GM19193 (cell line): ENCODE results near the gene BAIAP2L1.

Experiments
- POLR2A ChIP-seq: IDR thresholded peaks from 4 replicates; pipeline ENCODE4 v1.6.1; 2011; ENCODE audit not compliant: insufficient read depth, insufficient read length; ENCODE audit errors: extremely low read depth

BAIAP2L1 gene

DNA sequence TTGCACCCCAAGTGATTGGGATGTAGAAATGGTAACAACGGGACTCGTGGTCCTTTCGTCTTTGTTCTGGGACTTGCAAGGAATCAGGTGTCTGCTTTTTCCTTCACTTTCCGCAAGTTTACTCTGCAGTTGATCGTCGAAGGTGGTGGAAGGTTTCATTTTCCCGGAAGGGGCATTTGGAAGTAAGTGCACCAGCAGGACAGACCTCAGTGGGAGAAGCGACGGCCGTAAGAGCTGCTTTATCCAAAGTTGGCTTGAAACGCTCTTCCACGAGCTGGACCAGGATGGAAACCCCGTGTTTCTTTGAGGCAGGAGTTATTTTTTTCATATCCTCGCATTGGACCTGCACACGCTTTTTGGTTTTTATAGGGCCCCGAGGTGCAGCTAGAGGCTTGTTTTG, 118.2 kb downstream of the BAIAP2L1 start:
- TF ChIP-seq POLR2A: no peak

GRCh38 chr7:98281757-98282606, 118.9 kb downstream of the BAIAP2L1 start:
- TF ChIP-seq POLR2A: peak; percentile 26

DNA sequence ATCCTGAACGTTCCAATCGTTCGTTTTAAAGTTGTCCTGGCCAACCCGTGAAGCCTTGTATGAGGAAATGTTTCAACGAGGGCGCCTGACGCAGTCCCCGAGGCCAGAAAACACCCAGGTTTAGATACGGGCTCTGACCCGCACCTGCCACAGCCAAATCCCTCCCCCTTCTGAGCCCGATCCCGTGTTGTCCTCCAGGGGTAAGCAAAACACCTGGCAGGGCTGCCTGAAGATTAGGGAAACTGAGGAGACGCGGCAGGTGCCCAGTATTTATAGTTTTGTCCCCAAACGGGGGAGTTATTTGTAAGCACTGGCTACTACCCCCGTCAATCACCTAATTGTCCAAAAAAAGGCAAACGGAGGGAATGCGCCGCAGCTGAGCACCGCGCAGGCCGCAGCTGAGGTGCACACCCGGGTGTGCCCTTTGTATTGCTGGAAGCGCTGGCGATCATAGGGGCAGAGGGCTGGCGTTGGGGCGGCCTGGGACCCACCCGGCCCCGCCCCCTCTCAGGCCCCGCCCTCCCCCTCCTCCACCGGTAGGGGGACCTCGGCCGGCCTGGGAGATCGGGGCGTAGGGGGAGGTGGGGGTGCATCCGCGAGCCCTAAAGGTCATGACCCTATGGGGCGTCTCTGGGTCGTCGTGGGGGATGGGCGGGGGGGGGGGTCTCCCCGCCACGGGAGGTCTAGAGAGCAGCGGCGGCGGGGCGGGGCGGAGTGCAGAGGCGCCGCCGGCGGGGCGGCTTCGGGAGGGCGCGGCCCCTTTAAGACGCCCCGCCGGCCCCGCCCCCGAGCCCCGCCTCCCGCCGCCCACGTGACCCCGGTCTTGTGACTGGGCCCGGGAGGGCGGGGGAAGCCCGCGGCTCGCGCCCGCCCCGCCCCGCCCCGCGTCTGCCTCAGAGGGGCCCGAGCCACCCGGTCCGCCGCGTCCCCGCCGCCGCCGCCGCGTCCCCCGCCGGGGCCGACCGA, 119.8 kb downstream of the BAIAP2L1 start, which contains the start of gene BRI3:
TSS of gene BRI3 (plus strand) at position 896 of the 966 bp plus-strand sequence. CDS start 110 bp downstream, outside the sequence.
- peak; percentile 62 for TF ChIP-seq POLR2A

DNA sequence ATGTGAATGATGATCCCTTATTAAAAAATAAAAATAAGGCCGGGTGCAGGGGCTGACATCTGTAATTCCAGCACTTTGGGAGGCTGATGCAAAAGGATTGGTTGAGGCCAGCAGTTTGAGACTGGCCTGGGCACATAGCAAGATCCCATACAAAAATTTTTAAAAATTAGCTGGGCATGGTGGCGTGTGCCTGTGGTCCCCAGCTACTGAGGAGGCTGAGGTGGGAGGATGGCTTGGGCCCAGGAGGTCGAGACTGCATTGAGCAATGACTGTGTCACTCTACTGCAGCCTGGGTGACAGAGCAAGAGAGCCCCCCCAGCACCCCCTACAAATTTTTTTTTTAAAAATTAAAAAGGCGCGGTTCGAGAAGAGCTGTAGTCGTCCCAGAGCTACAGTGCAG, 120.6 kb downstream of the BAIAP2L1 start:
- no peak for TF ChIP-seq POLR2A

GRCh38 chr7:98278936-98279335, 122.0 kb downstream of the BAIAP2L1 start:
- no peak for TF ChIP-seq POLR2A

DNA sequence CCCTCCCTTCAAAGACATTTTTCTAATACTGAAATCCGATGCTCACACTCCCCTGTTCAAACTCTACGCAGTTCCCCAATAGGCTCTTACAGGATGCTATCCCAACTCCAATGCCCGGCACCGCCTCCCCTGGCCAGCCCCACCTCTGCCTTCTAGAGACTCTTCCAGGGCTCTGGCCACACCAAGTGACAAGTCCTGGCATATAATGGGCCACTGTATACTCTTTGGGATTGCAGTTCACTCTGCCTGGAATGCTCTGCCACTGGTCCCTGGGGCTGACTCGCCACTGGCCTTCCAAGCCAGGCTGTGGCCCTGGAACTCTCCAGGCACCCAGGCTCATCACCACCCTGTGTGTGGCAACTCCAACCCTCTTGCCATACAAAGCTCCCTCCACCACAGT, 122.5 kb downstream of the BAIAP2L1 start:
- no peak for TF ChIP-seq POLR2A

DNA sequence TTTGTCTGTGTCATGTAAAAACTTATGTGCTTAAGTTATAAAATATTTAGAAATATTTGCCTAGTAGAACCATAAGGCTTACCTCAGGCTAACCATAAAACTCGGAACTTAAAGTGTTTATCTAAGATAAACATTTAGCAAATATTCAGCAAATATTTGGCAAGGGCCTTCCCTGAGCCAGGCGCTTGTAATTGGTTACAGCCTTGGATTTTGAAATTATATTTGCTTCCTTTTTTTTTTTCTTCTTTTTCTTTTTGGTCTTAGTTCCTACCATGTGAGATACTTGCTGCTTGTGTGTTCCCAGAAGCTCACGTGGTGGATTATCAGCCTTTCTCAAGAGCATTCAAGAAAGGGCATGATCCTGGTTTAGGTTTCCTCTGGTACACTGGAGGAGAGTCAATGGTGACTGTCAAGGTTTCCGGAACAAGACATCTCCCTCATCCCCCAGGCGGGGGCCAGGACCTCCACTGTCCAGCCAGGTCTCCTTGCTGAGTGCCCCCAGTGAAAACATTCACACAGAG, 124.6 kb downstream of the BAIAP2L1 start:
- no peak for TF ChIP-seq POLR2A

DNA sequence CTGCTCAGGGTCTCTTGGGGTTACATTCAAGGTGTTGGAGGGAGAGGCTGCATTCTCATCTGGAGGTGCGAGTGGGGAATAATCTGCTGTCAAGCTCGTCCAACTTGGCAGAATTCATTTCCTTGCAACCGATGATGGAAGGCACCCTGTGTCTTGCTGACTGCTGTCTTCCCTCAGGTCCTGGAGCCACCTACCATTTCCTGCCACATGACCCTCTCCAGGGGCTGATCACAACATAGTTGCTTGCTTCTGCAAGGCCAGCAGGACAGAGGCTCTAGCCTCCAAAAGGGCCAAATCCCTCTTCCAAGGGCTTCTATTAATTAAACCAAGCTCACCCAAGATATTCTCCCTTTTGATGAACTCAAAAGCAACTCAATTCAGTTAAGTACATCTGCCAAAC, 133.6 kb downstream of the BAIAP2L1 start:
- no peak for TF ChIP-seq POLR2A

DNA sequence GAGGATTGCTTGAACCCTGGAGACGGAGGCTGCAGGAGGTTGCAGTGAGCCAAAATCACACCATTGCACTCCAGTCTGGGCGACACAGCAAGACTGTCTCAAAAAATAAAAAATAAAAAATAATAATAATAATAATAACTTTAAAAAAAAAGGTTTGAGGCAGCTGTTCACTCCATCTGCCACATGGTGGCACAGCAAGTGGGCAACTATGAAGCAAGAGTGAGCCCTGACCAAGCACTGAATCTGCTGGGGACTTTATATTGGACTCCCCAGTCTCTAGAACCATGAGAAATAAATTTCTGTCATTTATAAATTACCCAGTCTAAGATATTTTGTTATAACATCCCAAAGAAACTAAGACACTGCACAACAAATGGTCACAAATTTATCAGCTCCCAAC, 134.1 kb downstream of the BAIAP2L1 start:
- no peak for TF ChIP-seq POLR2A

- TF ChIP-seq POLR2A: no peak
Measured at GRCh38 chr7:98265841-98266271, 135.0 kb downstream of the BAIAP2L1 start.

DNA sequence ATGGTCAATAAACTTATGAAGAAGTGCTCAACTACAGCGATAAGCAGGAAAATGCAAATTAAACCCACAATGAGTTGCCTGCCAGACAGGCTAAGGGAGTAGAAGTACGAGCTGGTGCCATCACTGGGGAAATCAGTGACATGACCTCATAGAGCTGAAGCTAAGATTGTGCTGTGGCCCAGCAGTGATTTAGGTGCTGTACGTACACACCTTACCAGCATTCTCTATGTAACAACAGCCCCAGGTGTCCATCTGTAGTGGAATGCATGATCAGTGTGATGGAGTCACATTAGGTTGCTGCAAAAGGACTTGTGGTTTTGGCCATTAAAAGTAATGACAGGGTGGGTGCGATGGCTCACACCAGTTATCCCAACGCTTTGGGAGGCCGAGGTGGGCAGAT, 143.2 kb downstream of the BAIAP2L1 start:
- no peak for TF ChIP-seq POLR2A

GRCh38 chr7:98256431-98256830, 144.5 kb downstream of the BAIAP2L1 start:
- no peak for TF ChIP-seq POLR2A

- TF ChIP-seq POLR2A: no peak
Measured at GRCh38 chr7:98254951-98255610, 145.8 kb downstream of the BAIAP2L1 start.

GRCh38 chr7:98254516-98254915, 146.4 kb downstream of the BAIAP2L1 start:
- TF ChIP-seq POLR2A: no peak
